C4-2B (cell line): ENCODE results near the gene RAB11A.

ENCODE experiments used
- CTCF ChIP-seq: fragments of 450-650 bp; conservative IDR thresholded peaks from 2 replicates; pipeline ENCODE4 v1.5.1; 2017; ENCODE audit warnings: mild to moderate bottlenecking
- ZFX ChIP-seq: fragments of 450-650 bp; IDR thresholded peaks from 2 replicates; pipeline ENCODE4 v1.6.1; 2017

DNA sequence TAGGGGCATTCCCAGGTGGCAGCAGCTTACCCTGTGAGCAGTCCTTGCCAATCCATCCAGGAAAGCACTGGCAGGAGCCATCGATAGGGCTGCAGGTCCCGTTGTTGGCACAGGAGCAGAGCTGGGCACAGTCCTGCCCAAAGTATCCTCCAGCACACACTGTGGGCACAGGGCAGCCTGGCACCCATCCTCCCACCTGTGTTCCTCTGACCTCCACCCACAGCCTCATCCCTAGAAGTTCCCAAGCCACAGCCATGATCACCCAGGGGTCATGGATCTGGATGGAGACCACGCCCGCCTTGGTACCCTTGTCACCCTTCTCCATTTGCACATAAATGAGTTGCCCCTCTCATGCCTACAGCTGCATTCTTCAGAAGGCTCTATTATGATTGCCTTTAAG, 48.6 kb downstream of the RAB11A start:
- TF ChIP-seq CTCF (no peak), ZFX (no peak)
